NCI-H82 (cell line): ENCODE results near the gene SRCIN1.
A peak's percentile ranks its signal among the peaks of the same experiment; 100 is the strongest.

Experiments used
- DNase-seq: peaks from one replicate; lab custom pipeline; 2025; lab: John Stamatoyannopoulos, UW

SRCIN1 gene

GRCh38 chr17:38617967-38618760 lies 12.4 kb upstream of the SRCIN1 start:
- DNase-seq, result peak; percentile 72

DNA sequence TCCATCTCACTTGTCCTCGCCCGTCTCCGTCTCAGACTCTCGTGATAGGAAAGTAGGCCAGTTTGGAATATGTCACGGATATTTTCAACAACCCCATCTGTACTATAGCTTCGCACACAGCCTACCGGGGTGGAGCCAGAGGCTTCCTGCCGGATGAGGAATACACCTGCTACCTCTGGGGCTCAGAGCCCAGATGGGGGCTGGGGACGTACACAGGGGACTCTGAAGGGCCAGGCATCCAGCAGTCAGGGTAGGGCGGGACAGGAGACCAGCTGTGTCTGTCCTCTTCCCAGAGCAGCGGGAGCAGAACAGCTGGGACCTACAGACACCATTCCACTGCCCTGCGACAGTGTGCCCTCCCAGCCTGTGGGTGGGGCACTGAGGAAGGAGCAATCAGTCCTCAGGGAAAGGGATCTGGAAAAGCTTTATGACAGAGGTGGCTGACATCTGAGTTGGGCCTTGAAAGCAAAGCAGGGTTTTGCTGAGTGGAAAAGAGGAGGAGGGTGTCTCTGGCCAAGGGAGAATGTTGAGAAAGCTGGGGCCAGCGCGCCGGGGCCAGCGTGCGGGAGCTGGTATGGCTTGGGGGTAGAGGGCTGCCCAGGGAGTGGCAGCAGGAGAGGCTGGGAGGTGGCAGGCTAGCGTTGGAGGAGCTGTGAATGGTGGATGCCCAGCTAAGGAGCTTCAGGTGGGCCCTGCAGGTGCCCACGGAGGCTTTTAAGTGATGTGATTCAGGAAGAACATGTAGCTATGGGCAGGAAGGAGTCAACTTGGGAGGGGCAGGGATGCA lies 11.5 kb upstream of the SRCIN1 start:
- peak; percentile 59 for DNase-seq

GRCh38 chr17:38616361-38616760 lies 10.6 kb upstream of the SRCIN1 start:
- DNase-seq, result peak; percentile 72

GRCh38 chr17:38613981-38614779 lies 8.4 kb upstream of the SRCIN1 start:
- DNase-seq, result no peak

- no peak for DNase-seq
Measured at GRCh38 chr17:38613525-38613980, 7.8 kb upstream of the SRCIN1 start.

DNA sequence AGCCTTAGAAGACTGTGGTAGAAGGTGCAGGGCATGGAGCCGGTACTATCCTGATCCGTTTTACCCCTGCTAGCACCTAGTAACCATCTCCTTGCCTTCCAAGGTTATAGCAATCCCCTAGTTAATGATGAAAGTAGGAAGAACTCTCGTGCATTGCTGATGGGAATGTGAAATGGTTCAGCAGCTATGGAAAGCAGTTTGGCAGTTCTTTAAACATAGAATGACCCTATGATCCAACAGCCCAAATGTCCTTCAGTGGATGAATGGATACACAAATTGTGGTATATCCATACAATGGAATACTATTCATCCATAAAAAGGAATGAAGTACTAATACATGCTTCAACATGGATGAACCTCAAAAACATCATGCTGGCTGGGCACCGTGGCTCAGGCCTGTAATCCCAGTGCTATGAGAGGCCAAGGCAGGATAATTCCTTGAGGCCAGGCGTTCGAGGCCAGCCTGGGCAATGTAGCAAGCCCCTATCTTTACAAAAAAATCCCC lies 6.2 kb upstream of the SRCIN1 start:
- DNase-seq, result no peak

DNA sequence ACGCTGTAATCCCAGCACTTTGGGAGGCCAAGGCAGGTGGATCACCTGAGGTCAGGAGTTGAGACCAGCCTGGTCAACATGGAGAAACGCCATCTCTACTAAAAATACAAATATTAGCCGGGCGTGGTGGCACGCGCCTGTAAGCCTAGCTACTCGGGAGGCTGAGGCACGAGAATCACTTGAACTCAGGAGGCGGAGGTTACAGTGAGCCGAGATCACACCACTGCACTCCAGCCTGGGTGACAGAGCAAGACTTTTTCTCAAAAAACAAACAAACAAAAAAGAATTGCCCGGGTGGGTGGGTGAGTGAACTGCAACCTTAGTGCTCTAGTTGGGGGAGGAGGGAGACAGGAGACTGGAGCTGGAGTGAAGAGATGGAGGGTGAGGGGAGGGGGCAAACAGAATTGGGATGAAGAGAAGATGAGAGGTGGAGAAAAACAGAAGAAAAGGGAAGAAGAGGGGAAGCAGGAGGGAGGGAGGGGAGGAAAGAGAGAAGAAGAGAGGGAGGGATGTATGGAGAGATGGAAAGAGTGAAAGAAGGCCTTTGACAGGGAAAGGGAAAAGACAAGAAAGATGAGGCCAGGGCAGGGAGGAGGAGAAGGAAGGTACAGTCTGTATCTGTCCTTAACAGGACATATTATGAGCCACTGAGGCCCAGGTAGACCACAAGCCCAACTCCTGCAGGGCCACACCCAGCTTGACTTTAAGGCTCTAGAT lies 5.5 kb upstream of the SRCIN1 start:
- DNase-seq, result no peak

- peak; percentile 68 for DNase-seq
Measured at GRCh38 chr17:38609280-38610031, 3.7 kb upstream of the SRCIN1 start.

DNA sequence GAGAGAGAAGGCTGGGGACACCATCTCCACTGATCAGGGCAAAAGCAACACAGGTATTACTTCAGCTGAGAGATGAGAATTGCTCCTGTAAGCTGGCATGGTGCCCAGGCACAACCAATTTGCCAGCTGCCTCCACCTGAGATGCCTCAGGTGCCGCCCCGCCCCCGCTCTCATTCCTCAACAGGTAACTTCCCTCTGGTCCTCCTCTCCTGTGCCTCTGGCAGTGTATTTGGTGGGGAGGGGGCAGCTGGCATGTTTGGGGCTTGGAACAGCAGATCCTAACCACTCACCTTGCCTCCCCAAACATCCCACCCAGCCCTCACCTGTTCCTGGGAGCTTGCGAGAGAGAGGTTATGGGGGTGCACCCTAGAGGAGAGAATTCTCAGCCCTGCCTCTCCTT lies 2.9 kb upstream of the SRCIN1 start:
- no peak for DNase-seq

DNA sequence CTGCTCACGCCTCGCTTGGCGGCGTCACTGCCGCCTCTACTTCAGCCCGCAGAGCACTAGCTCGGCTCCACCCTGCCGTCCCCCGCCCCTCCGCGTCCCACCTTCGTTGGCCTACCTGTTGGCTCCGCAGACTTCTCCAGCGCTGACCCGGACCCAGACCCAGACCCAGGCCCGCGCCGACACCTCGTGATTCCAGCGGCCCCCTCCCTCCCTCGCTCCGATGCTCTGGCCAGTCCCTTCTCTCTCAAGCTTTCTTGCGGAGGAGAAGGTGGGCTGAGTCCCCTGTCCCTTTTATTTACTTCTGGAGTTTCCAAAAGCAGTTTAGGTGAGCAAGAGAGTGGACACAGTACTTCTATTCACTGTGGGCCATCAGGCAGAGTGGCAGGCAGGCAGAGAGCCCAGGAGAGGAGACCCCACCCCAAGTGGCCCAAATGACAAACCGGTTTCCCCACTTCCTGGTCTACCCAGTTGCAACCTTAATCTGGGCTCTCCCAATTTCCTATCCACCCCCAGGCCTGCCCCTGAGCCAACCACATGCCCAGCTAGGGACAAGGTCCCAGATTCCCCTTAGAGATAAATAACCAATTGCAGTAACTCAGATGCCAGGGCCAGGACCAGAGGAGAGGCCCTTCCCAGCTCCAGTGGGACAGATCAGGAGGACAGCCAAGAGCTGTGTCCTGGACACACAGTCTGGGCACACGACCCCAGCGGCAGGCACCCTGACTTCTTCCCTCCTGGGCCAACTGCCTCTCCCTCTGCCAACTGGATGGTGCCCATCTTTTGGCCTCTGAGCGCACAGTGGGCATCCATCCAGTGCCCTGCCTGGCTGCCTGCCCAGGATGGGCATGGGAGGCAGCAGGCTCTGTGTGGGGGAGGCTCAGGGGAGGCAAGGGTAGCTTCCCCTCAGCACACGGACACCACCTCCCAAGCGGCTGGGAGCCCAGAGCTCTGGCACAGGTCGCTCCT lies 1.2 kb upstream of the SRCIN1 start:
- no peak for DNase-seq

DNA sequence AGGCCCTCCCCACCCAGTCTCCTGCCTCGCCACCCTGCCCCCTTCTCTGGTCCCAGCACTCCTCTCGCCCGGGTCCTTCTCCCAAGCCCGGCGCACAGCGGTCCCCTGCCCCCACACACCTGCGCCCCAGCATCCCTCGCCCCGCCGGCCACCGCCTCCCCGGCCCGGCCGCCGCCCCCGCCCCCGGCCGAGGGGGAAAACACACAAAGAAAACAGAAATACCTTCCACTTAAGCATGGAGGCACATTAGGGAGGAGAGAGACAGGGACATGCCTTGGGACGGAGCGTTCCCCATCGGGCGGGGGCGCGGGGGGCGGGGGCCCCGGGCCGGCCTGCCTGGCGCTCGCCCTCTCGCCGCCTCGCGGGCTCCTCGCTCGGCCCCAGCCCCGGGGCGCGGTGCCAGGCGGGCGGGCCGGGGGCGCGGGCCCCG lies 326 bp downstream of the SRCIN1 start:
- peak; percentile 69 for DNase-seq

GRCh38 chr17:38604479-38605403 lies 1.0 kb downstream of the SRCIN1 start:
- DNase-seq, result peak; percentile 89

GRCh38 chr17:38603786-38604478 lies 1.8 kb downstream of the SRCIN1 start:
- DNase-seq, result no peak

DNA sequence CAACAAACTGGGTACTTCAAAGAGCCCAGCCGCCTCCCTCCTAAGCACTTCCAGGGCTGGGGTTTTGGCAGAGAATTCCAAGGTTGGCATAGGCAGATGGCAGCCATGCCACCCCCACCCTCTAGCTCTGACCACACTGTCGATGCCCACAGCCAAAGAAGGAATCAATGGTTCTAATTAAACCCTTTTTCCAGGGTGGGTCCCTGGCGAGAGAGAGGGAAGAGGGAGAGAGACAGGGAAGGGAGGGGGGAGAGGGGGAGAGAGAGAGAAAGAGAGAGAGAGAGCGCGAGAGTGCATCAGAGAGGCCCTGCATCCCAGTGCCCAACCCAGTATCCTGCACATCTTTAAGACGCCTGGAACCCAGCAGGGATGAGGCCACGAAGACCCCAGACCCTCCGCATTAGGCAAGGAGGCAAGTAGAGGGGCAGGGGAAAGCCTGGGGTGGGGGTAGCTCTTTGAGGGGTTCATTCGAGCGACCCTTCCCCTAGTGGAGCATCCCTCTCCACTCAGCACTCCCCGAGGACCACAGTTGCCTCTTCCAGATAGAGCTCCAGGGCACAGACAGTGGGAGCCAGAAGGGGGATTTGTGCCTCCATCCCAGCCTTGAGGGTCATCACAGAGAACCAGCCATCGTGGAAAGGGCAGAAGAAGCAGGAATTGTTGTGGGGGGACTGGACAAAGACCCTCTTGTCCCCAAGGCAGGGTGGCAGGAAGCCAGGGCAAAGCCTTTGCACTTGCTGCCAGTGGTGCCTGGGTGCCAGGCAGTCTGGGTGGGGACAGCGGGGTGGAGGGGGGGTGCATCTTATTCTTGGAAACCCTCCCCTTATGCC lies 2.6 kb downstream of the SRCIN1 start:
- DNase-seq, result no peak

- DNase-seq, result no peak
Measured at GRCh38 chr17:38602453-38602852, 3.3 kb downstream of the SRCIN1 start.

DNA sequence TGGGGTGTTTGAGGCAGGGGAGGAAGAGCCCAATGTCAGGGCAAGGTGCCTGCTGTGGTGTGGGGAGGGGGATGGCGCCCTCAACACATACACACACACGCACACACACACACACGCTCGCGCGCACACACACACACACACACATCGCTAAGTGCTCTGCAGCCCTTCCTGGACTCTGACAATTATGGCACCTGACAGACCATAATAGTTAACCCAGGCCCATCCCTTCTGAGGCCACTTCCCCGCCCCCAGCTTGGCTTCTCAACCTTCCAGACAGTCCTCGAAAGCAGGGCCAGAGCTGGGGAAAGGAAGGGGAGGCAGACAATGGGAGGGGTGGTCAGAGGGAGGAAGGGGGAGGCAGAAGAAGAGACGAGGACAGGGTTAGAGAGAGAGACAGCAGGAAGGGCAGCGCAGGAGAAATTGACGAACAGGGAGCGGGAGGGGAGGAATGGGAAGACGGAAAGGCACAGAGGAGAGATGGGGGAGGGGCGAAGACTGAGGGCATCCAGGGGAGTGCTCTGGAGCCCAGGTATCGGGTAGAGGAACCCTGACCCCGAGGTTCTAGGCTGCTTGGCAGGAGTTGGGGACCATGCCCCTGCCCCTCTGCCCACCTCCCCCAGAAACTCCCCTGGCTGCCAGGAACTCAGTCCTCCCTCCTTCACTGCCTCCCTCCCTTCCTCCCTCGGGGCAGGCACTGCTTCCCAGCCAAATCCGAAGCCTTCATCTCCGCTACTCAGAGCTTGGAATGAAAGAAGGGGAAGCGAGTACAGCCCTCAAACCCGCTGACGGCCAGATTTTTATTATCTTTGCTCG lies 4.0 kb downstream of the SRCIN1 start:
- DNase-seq, result peak; percentile 80
